ENCODE measurements around the gene TNKS1BP1. TPM values are rescaled to one million over a fixed set of nuclear protein-coding genes. Genes with fewer than 3 reads are reported as not detected.

The TNKS1BP1 gene
- total and polyA plus RNA-seq, 9 of the 15 experiments (the other 6 are each of a cell fraction or from before 2014, with no cell fraction given), result 1.1 to 47.2 (median 10.9) TPM

DNA sequence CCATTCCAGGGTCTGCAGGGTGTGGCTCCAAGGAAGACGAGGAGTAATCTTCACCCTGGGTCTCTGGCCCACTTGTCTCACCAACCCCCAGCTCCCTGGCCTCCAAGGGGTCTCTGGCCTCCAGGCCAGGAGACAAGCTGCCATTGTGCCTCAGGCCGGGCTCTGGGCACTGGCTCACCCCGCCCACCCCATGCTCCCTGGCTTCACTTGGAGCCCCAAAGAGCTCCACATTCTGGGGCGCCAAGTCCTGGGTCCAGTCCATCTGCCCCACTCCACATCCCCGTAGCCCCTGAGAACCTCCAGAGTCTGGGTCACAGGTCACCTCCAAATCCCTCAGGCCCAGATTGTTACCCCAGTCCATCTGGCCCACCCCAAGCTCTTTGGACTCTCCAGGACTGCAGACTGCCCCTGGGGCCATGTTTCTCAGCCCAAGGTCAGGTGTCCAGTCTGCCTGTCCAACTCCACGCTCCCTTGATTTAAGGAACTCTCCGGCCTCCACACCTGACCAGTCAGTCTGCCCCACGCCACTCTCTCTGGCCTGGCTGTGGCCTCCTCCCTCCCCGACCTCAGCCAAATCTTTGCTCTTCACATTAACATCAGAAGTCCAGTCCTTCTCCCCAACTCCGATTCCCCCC lies 16.2 kb downstream of the TNKS1BP1 start:
- Histone ChIP-seq H3K36me3 (ENCODE audit: control insufficient read depth, insufficient read depth, low read length) (peaks cover 51% of the 10 kb centered on the region), H3K4me3 (no peak overlapping the region), H3K9me1 (ENCODE audit: control insufficient read depth, insufficient read depth, low read length) (peaks cover 7% of the 10 kb centered on the region), H4K20me1 (replicated peaks; ENCODE audit: control insufficient read depth, insufficient read depth, low read length) (peaks cover 22% of the 10 kb centered on the region), H3K4me1 (replicated peaks in 1 of 2; ENCODE audit: control insufficient read depth in 2 of 2, insufficient read depth in 2 of 2, low read length in 2 of 2) (peaks cover 23 to 52% of the 10 kb centered on the region in 2 experiments), H3K9ac (ENCODE audit: insufficient read depth in 1 of 2, low read depth in 2 of 2, low read length in 2 of 2) (peak overlapping the region in 1 of 2 experiments; percentile 37; a peak in 1 of 4 replicates), H2AFZ (ENCODE audit: low read depth, low read length) (no peak overlapping the region), H3K9me3 (replicated peaks; ENCODE audit: control insufficient read depth, insufficient read depth, low read depth, low read length) (no peaks in the 10 kb centered on the region), H3K4me2 (ENCODE audit: insufficient read depth, low read length) (no peak overlapping the region), H3K79me2 (ENCODE audit: control insufficient read depth, insufficient read depth, low read length) (peaks cover 4% of the 10 kb centered on the region), H3K27me3 (ENCODE audit: control insufficient read depth in 2 of 2, insufficient read depth in 2 of 2, low read length in 2 of 2) (no peaks in the 10 kb centered on the region), H3K27ac (ENCODE audit: extremely low read depth, low read depth, low read length) (no peak overlapping the region)
- ATAC-seq, result no peak
- FAIRE-seq, result no peak
- intact Hi-C loops (cut with micrococcal nuclease), result no loop called here
- WGBS (ENCODE audit: insufficient coverage, low coverage, missing lambda C conversion rate), result 75% methylated on average over 8 of the region's 10 CpGs
- CTCF ChIA-PET (ENCODE audit: low intra/inter-chr PET ratio), result no interaction called here
- no TSS peak for BruUV-seq (replicated peaks)
- TF ChIP-seq SMARCB1 (IDR thresholded peaks at IDR 0.05; ENCODE audit: insufficient read length, low read depth) (no peak), ZBED1 (IDR thresholded peaks at IDR 0.05) (no peak), FUS (optimal IDR thresholded peaks at IDR 0.05; ENCODE audit: low read depth, low read length) (no peak), ZEB2 (IDR thresholded peaks at IDR 0.05) (no peak), ZFP1 (CRISPR knock-in tag; IDR thresholded peaks at IDR 0.05) (no peak), CAMTA2 (CRISPR knock-in tag; conservative IDR thresholded peaks at IDR 0.05) (no peak), ZSCAN32 (CRISPR knock-in tag; IDR thresholded peaks at IDR 0.05) (no peak), SP1 (CRISPR knock-in tag; IDR thresholded peaks at IDR 0.05) (no peak), NFIC (IDR thresholded peaks at IDR 0.05) (no peak), BRF1 (IDR thresholded peaks at IDR 0.05; ENCODE audit: borderline replicate concordance, extremely low read depth, insufficient read length) (no peak), ZNF12 (CRISPR knock-in tag; IDR thresholded peaks at IDR 0.05) (no peak)
- TF ChIP-seq, protein P1, sequence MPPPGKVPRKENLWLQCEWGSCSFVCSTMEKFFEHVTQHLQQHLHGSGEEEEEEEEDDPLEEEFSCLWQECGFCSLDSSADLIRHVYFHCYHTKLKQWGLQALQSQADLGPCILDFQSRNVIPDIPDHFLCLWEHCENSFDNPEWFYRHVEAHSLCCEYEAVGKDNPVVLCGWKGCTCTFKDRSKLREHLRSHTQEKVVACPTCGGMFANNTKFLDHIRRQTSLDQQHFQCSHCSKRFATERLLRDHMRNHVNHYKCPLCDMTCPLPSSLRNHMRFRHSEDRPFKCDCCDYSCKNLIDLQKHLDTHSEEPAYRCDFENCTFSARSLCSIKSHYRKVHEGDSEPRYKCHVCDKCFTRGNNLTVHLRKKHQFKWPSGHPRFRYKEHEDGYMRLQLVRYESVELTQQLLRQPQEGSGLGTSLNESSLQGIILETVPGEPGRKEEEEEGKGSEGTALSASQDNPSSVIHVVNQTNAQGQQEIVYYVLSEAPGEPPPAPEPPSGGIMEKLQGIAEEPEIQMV (tag; conservative IDR thresholded peaks at IDR 0.05; ENCODE audit: low read depth), result no peak
- TF ChIP-seq, protein P2, sequence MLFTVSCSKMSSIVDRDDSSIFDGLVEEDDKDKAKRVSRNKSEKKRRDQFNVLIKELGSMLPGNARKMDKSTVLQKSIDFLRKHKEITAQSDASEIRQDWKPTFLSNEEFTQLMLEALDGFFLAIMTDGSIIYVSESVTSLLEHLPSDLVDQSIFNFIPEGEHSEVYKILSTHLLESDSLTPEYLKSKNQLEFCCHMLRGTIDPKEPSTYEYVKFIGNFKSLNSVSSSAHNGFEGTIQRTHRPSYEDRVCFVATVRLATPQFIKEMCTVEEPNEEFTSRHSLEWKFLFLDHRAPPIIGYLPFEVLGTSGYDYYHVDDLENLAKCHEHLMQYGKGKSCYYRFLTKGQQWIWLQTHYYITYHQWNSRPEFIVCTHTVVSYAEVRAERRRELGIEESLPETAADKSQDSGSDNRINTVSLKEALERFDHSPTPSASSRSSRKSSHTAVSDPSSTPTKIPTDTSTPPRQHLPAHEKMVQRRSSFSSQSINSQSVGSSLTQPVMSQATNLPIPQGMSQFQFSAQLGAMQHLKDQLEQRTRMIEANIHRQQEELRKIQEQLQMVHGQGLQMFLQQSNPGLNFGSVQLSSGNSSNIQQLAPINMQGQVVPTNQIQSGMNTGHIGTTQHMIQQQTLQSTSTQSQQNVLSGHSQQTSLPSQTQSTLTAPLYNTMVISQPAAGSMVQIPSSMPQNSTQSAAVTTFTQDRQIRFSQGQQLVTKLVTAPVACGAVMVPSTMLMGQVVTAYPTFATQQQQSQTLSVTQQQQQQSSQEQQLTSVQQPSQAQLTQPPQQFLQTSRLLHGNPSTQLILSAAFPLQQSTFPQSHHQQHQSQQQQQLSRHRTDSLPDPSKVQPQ (CRISPR knock-in tag; IDR thresholded peaks at IDR 0.05; ENCODE audit: borderline replicate concordance), result no peak
- TF ChIP-seq, protein P3, sequence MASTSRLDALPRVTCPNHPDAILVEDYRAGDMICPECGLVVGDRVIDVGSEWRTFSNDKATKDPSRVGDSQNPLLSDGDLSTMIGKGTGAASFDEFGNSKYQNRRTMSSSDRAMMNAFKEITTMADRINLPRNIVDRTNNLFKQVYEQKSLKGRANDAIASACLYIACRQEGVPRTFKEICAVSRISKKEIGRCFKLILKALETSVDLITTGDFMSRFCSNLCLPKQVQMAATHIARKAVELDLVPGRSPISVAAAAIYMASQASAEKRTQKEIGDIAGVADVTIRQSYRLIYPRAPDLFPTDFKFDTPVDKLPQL (IDR thresholded peaks at IDR 0.05; ENCODE audit: extremely low read depth, insufficient read length), result no peak
- in situ Hi-C loops (cut with MboI), result no loop called here
- DNase-seq (ENCODE audit: extremely low read depth in 1 of 4, low spot score in 3 of 4), result no peak
- POLR2A ChIA-PET, result interaction anchor here (0.8 to 1.4 kb wide), 6 partner anchors 9 to 122 kb away, joined by 3 to 6 read pairs (median 3); no protein-coding TSS in a partner anchor

Measured in K562 (cell line).